WI38 (cell line): ENCODE data around the gene ZBTB22.

ENCODE experiments used
- H3K4me3 ChIP-seq: 2 replicates; pipeline ENCODE4 v1.5.1; 2011; ENCODE audit warnings: low read depth, mild to moderate bottlenecking, control low read depth, low read length
- TF ChIP-seq, protein P1 (sequence below): IDR thresholded peaks from 2 replicates; pipeline ENCODE4 v1.5.1; 2012; ENCODE audit warnings: low read depth, mild to moderate bottlenecking, control low read depth, low read length

Gene ZBTB22

DNA sequence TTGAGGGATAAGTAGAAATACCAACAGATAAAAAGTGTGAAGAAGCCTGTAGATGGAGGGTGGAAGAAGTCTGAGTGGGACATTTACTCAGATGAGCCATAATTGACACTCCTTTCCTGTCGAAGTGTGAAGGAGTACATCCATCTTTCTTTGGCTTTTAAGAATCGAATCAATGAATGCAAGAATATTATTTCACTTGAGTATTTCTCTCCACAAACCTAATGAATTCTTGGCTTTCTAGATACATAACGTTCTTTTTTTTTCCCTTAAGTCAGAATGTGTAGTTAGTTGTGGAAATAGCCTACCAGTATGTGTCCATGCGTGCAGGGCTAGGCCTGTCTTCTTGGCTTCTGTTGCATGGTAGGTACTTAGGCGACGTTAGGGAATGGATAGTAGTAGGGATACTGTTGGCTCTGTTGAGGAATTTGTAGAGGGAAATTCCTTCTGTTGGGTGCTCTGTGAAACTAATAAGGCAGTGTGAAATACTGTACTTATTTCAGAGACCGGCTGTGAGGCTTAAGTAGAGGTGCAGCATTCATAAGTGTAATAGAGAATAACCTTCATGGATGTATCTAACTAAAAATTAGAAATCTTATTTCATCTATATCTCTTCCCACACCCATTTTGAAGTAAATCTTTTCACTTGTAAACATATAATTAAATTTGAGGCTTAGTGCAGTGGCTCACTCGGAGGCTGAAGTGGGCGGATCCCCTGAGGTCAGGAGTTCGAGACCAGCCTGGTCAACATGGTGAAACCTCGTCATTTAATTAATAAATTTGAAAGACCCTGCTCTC, 44.2 kb downstream of the ZBTB22 start:
- H3K4me3 ChIP-seq = peak overlapping the region; percentile 75
- TF ChIP-seq, protein P1, sequence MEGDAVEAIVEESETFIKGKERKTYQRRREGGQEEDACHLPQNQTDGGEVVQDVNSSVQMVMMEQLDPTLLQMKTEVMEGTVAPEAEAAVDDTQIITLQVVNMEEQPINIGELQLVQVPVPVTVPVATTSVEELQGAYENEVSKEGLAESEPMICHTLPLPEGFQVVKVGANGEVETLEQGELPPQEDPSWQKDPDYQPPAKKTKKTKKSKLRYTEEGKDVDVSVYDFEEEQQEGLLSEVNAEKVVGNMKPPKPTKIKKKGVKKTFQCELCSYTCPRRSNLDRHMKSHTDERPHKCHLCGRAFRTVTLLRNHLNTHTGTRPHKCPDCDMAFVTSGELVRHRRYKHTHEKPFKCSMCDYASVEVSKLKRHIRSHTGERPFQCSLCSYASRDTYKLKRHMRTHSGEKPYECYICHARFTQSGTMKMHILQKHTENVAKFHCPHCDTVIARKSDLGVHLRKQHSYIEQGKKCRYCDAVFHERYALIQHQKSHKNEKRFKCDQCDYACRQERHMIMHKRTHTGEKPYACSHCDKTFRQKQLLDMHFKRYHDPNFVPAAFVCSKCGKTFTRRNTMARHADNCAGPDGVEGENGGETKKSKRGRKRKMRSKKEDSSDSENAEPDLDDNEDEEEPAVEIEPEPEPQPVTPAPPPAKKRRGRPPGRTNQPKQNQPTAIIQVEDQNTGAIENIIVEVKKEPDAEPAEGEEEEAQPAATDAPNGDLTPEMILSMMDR = no peak

DNA sequence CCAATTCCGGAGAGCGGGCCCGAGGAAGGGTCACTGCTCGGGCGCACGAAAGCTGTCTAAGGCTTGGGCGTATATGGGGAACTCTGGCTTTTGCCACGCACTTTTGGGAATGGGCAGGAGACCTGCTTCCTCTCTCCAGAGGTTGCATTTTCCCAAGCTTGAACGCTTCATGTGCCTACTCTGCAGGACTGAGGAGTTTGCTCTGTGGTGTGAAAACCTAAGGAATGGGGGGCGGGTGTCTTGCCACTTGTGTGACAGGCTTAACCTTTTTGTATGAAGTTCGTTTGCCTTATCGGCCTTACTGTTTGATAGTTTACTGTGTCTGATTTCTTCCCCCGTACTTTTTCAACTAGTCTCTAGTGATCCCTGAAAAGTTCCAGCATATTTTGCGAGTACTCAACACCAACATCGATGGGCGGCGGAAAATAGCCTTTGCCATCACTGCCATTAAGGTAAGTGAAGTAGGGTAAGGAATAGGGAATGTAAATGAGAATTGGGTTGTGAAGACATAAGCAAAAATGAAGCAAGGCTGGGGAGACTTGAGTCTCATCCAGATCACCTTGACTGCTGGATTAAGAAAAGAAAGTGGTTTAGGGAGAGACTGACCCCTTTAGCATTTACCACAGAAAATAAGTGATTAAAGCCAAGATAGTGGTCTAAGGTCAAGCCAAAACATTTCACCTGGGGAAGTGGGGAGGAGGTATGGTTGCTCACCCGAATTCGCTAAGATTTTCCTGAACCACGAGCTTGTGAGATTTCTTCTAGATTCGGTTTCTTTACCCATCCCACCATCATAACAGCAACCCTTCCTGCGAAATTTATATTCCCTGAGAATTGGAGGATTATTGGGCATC, 45.0 kb downstream of the ZBTB22 start:
- TF ChIP-seq, protein P1 = no peak
- H3K4me3 ChIP-seq = peak overlapping the region; percentile 75

DNA sequence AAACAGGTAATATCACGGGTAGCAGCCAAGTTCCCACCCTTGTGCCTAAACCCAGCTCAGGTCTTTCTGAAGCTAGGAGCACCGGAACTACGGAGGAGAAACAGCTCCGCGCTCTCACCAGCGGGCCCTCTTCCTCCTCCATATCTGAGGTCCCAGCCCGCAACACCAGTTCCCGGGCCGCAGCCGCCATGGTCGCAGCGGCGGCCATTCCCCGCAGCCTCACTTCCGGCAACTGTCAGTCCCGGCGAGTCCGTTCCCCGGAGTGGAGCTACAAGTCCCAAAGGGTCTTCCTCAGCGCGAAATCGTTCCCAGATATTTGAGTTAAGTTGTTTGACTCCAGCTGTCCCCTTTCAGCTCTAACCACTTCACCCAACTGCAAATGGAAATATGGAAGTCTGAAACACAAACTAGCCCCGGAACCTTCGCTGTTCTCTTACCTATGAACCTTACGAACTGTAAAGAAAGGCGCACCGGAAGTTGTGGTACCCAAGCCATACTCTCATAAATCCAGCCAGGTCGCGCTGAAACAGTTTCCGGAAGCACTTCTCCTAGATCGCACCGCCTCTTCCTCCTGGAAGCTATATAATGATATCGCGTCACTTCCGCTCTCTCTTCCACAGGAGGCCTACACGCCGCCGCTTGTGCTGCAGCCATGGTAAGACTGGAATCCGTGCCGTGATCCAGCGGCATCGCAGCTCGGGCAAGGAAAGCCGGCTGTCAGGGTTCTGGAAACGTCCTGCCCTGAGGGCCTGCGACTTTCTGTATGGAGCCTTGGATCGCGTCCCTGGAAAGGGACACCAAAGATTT, 45.9 kb downstream of the ZBTB22 start, which contains the start of the genes RPS18 and VPS52:
Gene RPS18 (plus strand): TSS at position 608 of the 807 bp plus-strand sequence. CDS start 45 bp downstream, at position 653.
Gene VPS52 (minus strand): TSS at position 409 of the 807 bp plus-strand sequence. CDS start 201 bp downstream, at position 208.
- H3K4me3 ChIP-seq = peak within 1 kb of the TSS; percentile 75
- TF ChIP-seq, protein P1 = no peak

DNA sequence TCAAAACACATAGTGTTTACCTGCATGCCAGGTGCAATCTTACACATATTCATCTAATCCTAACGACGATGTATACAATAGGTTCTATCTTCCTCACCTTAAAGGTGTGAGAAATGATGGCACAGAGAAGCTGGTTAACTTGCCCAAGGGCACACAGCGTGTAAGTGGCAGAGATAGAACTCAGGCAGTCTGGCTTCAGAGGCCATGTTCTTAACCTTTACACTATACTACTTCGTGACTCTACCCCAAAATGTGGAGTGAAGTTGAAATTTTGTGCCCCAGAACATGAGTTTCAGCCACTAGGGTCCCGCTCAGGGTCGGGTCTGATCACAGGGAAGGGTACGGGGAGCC, 46.5 kb downstream of the ZBTB22 start:
- TF ChIP-seq, protein P1 = no peak
- H3K4me3 ChIP-seq = peak overlapping the region; percentile 75
